ENCODE measurements around the gene CYP46A1. TPM values are rescaled to one million over a fixed set of nuclear protein-coding genes. Genes with fewer than 3 reads are reported as not detected.

The CYP46A1 gene
- total RNA-seq, 1 experiment from 2014 or later = 0.52 TPM

- no peaks in the 10 kb centered on the region for H3K4me1 ChIP-seq (ENCODE audit: low read length)
- no peaks in the 10 kb centered on the region for H3K9me2 ChIP-seq (replicated peaks; ENCODE audit: insufficient read depth, low read length)
- H3K27ac ChIP-seq (ENCODE audit: low read length) = no peak overlapping the region
- H3K4me2 ChIP-seq (ENCODE audit: low read depth, low read length, poor library complexity, severe bottlenecking) = no peak overlapping the region
- H3K9me3 ChIP-seq (ENCODE audit: low read length) = no peaks in the 10 kb centered on the region
- no peak overlapping the region for H3K9ac ChIP-seq (ENCODE audit: low read length)
- DNase-seq = no peak
- no peaks in the 10 kb centered on the region for H3K27me3 ChIP-seq (ENCODE audit: low read length)
- no peak overlapping the region for H3K4me3 ChIP-seq (ENCODE audit: low read length)
- no peaks in the 10 kb centered on the region for H4K20me1 ChIP-seq (ENCODE audit: insufficient read depth, low read depth, low read length)
- H3K36me3 ChIP-seq (ENCODE audit: insufficient read depth, low read length) = no peaks in the 10 kb centered on the region
- H2AFZ ChIP-seq (ENCODE audit: low read length) = no peak overlapping the region
- no peaks in the 10 kb centered on the region for H3K79me2 ChIP-seq (ENCODE audit: low read length)
Measured at GRCh38 chr14:99741227-99741976, 57.3 kb downstream of the CYP46A1 start.

GRCh38 chr14:99742074-99742473 is 58.0 kb downstream of the CYP46A1 start:
- no peaks in the 10 kb centered on the region for H3K79me2 ChIP-seq (ENCODE audit: low read length)
- no peaks in the 10 kb centered on the region for H4K20me1 ChIP-seq (ENCODE audit: insufficient read depth, low read depth, low read length)
- no peak overlapping the region for H3K9ac ChIP-seq (ENCODE audit: low read length)
- H3K36me3 ChIP-seq (ENCODE audit: insufficient read depth, low read length) = no peaks in the 10 kb centered on the region
- H3K27me3 ChIP-seq (ENCODE audit: low read length) = no peaks in the 10 kb centered on the region
- no peaks in the 10 kb centered on the region for H3K9me3 ChIP-seq (ENCODE audit: low read length)
- H3K9me2 ChIP-seq (replicated peaks; ENCODE audit: insufficient read depth, low read length) = no peaks in the 10 kb centered on the region
- H3K27ac ChIP-seq (ENCODE audit: low read length) = no peak overlapping the region
- no peak overlapping the region for H3K4me3 ChIP-seq (ENCODE audit: low read length)
- H3K4me2 ChIP-seq (ENCODE audit: low read depth, low read length, poor library complexity, severe bottlenecking) = no peak overlapping the region
- peak; percentile 52 for DNase-seq
- H2AFZ ChIP-seq (ENCODE audit: low read length) = no peak overlapping the region
- H3K4me1 ChIP-seq (ENCODE audit: low read length) = no peaks in the 10 kb centered on the region

- no peaks in the 10 kb centered on the region for H3K36me3 ChIP-seq (ENCODE audit: insufficient read depth, low read length)
- no peaks in the 10 kb centered on the region for H3K79me2 ChIP-seq (ENCODE audit: low read length)
- H3K9me2 ChIP-seq (replicated peaks; ENCODE audit: insufficient read depth, low read length) = no peaks in the 10 kb centered on the region
- no peak overlapping the region for H3K4me2 ChIP-seq (ENCODE audit: low read depth, low read length, poor library complexity, severe bottlenecking)
- no peaks in the 10 kb centered on the region for H3K27me3 ChIP-seq (ENCODE audit: low read length)
- no peaks in the 10 kb centered on the region for H3K4me1 ChIP-seq (ENCODE audit: low read length)
- H2AFZ ChIP-seq (ENCODE audit: low read length) = no peak overlapping the region
- H3K9me3 ChIP-seq (ENCODE audit: low read length) = no peaks in the 10 kb centered on the region
- H3K4me3 ChIP-seq (ENCODE audit: low read length) = no peak overlapping the region
- no peak overlapping the region for H3K27ac ChIP-seq (ENCODE audit: low read length)
- DNase-seq = no peak
- H4K20me1 ChIP-seq (ENCODE audit: insufficient read depth, low read depth, low read length) = no peaks in the 10 kb centered on the region
- no peak overlapping the region for H3K9ac ChIP-seq (ENCODE audit: low read length)
Measured at GRCh38 chr14:99742509-99743487, 58.7 kb downstream of the CYP46A1 start.

GRCh38 chr14:99744199-99744872 is 60.2 kb downstream of the CYP46A1 start:
- Histone ChIP-seq H3K27ac (ENCODE audit: low read length) (no peak overlapping the region), H3K4me1 (ENCODE audit: low read length) (0 out of 2 replicates have a peak, but pooled peaks cover 2% of the 10 kb centered on the region), H3K4me3 (ENCODE audit: low read length) (no peak overlapping the region), H3K9ac (ENCODE audit: low read length) (no peak overlapping the region), H3K27me3 (ENCODE audit: low read length) (no peaks in the 10 kb centered on the region), H3K79me2 (ENCODE audit: low read length) (no peaks in the 10 kb centered on the region), H4K20me1 (ENCODE audit: insufficient read depth, low read depth, low read length) (no peaks in the 10 kb centered on the region), H2AFZ (ENCODE audit: low read length) (no peak overlapping the region), H3K9me3 (ENCODE audit: low read length) (no peaks in the 10 kb centered on the region), H3K9me2 (replicated peaks; ENCODE audit: insufficient read depth, low read length) (no peaks in the 10 kb centered on the region), H3K4me2 (ENCODE audit: low read depth, low read length, poor library complexity, severe bottlenecking) (no peak overlapping the region), H3K36me3 (ENCODE audit: insufficient read depth, low read length) (no peaks in the 10 kb centered on the region)
- no peak for DNase-seq

GRCh38 chr14:99744873-99745224 is 60.8 kb downstream of the CYP46A1 start:
- Histone ChIP-seq H3K27me3 (ENCODE audit: low read length) (no peaks in the 10 kb centered on the region), H3K9me2 (replicated peaks; ENCODE audit: insufficient read depth, low read length) (no peaks in the 10 kb centered on the region), H3K79me2 (ENCODE audit: low read length) (no peaks in the 10 kb centered on the region), H3K4me3 (ENCODE audit: low read length) (no peak overlapping the region), H3K27ac (ENCODE audit: low read length) (no peak overlapping the region), H3K9me3 (ENCODE audit: low read length) (no peaks in the 10 kb centered on the region), H3K36me3 (ENCODE audit: insufficient read depth, low read length) (no peaks in the 10 kb centered on the region), H3K4me2 (ENCODE audit: low read depth, low read length, poor library complexity, severe bottlenecking) (no peak overlapping the region), H4K20me1 (ENCODE audit: insufficient read depth, low read depth, low read length) (no peaks in the 10 kb centered on the region), H2AFZ (ENCODE audit: low read length) (no peak overlapping the region), H3K4me1 (ENCODE audit: low read length) (0 out of 2 replicates have a peak, but pooled peaks cover 2% of the 10 kb centered on the region), H3K9ac (ENCODE audit: low read length) (no peak overlapping the region)
- DNase-seq = no peak

- DNase-seq = no peak
- no peaks in the 10 kb centered on the region for H3K27me3 ChIP-seq (ENCODE audit: low read length)
- H3K9ac ChIP-seq (ENCODE audit: low read length) = no peak overlapping the region
Measured at GRCh38 chr14:99745307-99745951, 61.3 kb downstream of the CYP46A1 start.

GRCh38 chr14:99747167-99747566 is 63.1 kb downstream of the CYP46A1 start:
- Histone ChIP-seq H3K9me3 (ENCODE audit: low read length) (no peaks in the 10 kb centered on the region), H3K27me3 (ENCODE audit: low read length) (no peaks in the 10 kb centered on the region), H4K20me1 (ENCODE audit: insufficient read depth, low read depth, low read length) (no peaks in the 10 kb centered on the region), H3K4me3 (ENCODE audit: low read length) (no peak overlapping the region), H3K79me2 (ENCODE audit: low read length) (no peaks in the 10 kb centered on the region), H2AFZ (ENCODE audit: low read length) (no peak overlapping the region), H3K4me2 (ENCODE audit: low read depth, low read length, poor library complexity, severe bottlenecking) (no peak overlapping the region), H3K4me1 (ENCODE audit: low read length) (0 out of 2 replicates have a peak, but pooled peaks cover 2% of the 10 kb centered on the region), H3K36me3 (ENCODE audit: insufficient read depth, low read length) (no peaks in the 10 kb centered on the region), H3K9ac (ENCODE audit: low read length) (no peak overlapping the region), H3K27ac (ENCODE audit: low read length) (no peak overlapping the region), H3K9me2 (replicated peaks; ENCODE audit: insufficient read depth, low read length) (no peaks in the 10 kb centered on the region)
- DNase-seq = no peak

More at GRCh38 chr14:99745307-99745951, 61.3 kb downstream of the CYP46A1 start:
- Histone ChIP-seq H2AFZ (ENCODE audit: low read length) (no peak overlapping the region), H3K27ac (ENCODE audit: low read length) (no peak overlapping the region), H4K20me1 (ENCODE audit: insufficient read depth, low read depth, low read length) (no peaks in the 10 kb centered on the region), H3K4me3 (ENCODE audit: low read length) (no peak overlapping the region), H3K9me3 (ENCODE audit: low read length) (no peaks in the 10 kb centered on the region), H3K9me2 (replicated peaks; ENCODE audit: insufficient read depth, low read length) (no peaks in the 10 kb centered on the region), H3K4me1 (ENCODE audit: low read length) (0 out of 2 replicates have a peak, but pooled peaks cover 2% of the 10 kb centered on the region), H3K79me2 (ENCODE audit: low read length) (no peaks in the 10 kb centered on the region), H3K4me2 (ENCODE audit: low read depth, low read length, poor library complexity, severe bottlenecking) (no peak overlapping the region), H3K36me3 (ENCODE audit: insufficient read depth, low read length) (no peaks in the 10 kb centered on the region)
